Measurements from ENCODE around the gene KRT14. TPM values are rescaled to one million over a fixed set of nuclear protein-coding genes. Genes with fewer than 3 reads are reported as not detected.
"Not testable (repeated sequence)": the region's sequence is repeated elsewhere in the genome, so short reads cannot be mapped to it uniquely, and the experiment has no call there.

KRT14 gene
- total RNA-seq, 2 experiments from 2014 or later, result not detected

GRCh38 chr17:41628073-41628370 lies 41.3 kb upstream of the KRT14 start:
- POLR2A ChIA-PET; H3K4me1 Mint-ChIP-seq (ENCODE audit: low read depth); H3K4me3 Mint-ChIP-seq; H3K27ac Mint-ChIP-seq; H3K27me3 Mint-ChIP-seq (ENCODE audit: low read depth); H3K36me3 Mint-ChIP-seq (ENCODE audit: low read depth); ATAC-seq; DNase-seq; H3K9me3 Mint-ChIP-seq (ENCODE audit: insufficient read depth); CTCF ChIA-PET: not testable (repeated sequence)

GRCh38 chr17:41627316-41628072 lies 40.8 kb upstream of the KRT14 start:
- CTCF ChIA-PET, result no interaction called here
- Mint-ChIP-seq H3K4me1 (ENCODE audit: low read depth) (no peaks in the 10 kb centered on the region), H3K9me3 (ENCODE audit: insufficient read depth) (no peaks in the 10 kb centered on the region), H3K27me3 (ENCODE audit: low read depth) (no peaks in the 10 kb centered on the region), H3K4me3 (no peak overlapping the region), H3K36me3 (ENCODE audit: low read depth) (no peaks in the 10 kb centered on the region), H3K27ac (no peak overlapping the region)
- ATAC-seq, result no peak
- DNase-seq, result no peak
- POLR2A ChIA-PET, result no interaction called here

GRCh38 chr17:41626914-41627295 lies 40.2 kb upstream of the KRT14 start:
- H3K27ac Mint-ChIP-seq; H3K4me3 Mint-ChIP-seq; H3K36me3 Mint-ChIP-seq (ENCODE audit: low read depth); H3K9me3 Mint-ChIP-seq (ENCODE audit: insufficient read depth); ATAC-seq; DNase-seq; POLR2A ChIA-PET; CTCF ChIA-PET; H3K4me1 Mint-ChIP-seq (ENCODE audit: low read depth); H3K27me3 Mint-ChIP-seq (ENCODE audit: low read depth): not testable (repeated sequence)

GRCh38 chr17:41626028-41626913 lies 39.6 kb upstream of the KRT14 start:
- H3K4me1 Mint-ChIP-seq (ENCODE audit: low read depth); H3K27ac Mint-ChIP-seq; H3K36me3 Mint-ChIP-seq (ENCODE audit: low read depth); ATAC-seq; H3K27me3 Mint-ChIP-seq (ENCODE audit: low read depth); POLR2A ChIA-PET; H3K9me3 Mint-ChIP-seq (ENCODE audit: insufficient read depth); DNase-seq; CTCF ChIA-PET; H3K4me3 Mint-ChIP-seq: not testable (repeated sequence)

- Mint-ChIP-seq H3K4me1 (ENCODE audit: low read depth) (no peaks in the 10 kb centered on the region), H3K27me3 (ENCODE audit: low read depth) (no peaks in the 10 kb centered on the region), H3K27ac (no peak overlapping the region), H3K36me3 (ENCODE audit: low read depth) (no peaks in the 10 kb centered on the region), H3K4me3 (no peak overlapping the region), H3K9me3 (ENCODE audit: insufficient read depth) (no peaks in the 10 kb centered on the region)
- ChIA-PET POLR2A (no interaction called here), CTCF (no interaction called here)
- no peak for ATAC-seq
- DNase-seq, result no peak
Measured at GRCh38 chr17:41625602-41626001, 38.9 kb upstream of the KRT14 start.

- Mint-ChIP-seq H3K4me3 (no peak within 1 kb of the TSS), H3K4me1 (ENCODE audit: low read depth) (no peaks in the 10 kb centered on the region), H3K36me3 (ENCODE audit: low read depth) (no peaks in the 10 kb centered on the region), H3K27me3 (ENCODE audit: low read depth) (no peaks in the 10 kb centered on the region), H3K9me3 (ENCODE audit: insufficient read depth) (no peaks in the 10 kb centered on the region), H3K27ac (no peak within 1 kb of the TSS)
- DNase-seq (no peak), ATAC-seq (no peak)
- ChIA-PET CTCF (interaction anchor here (1.1 kb wide), 1 partner anchor 38 kb away, joined by 3 read pairs; no protein-coding TSS in a partner anchor), POLR2A (no interaction called here)
Measured at GRCh38 chr17:41624208-41625101, 37.8 kb upstream of the KRT14 start, which contains the start of gene KRT17. Gene KRT17, minus strand, starts transcription at chr17:41624575. Its CDS starts 66 bp downstream, at chr17:41624509.

GRCh38 chr17:41623184-41623861 lies 36.6 kb upstream of the KRT14 start:
- ATAC-seq, H3K4me3 Mint-ChIP-seq: not testable (repeated sequence)
- CTCF ChIA-PET, result interaction anchor here (1.1 kb wide), 1 partner anchor 40 kb away, joined by 3 read pairs; no protein-coding TSS in a partner anchor

GRCh38 chr17:41622340-41623183 lies 35.9 kb upstream of the KRT14 start:
- H3K4me1 Mint-ChIP-seq (ENCODE audit: low read depth); H3K9me3 Mint-ChIP-seq (ENCODE audit: insufficient read depth); ATAC-seq; CTCF ChIA-PET; POLR2A ChIA-PET; DNase-seq; H3K27me3 Mint-ChIP-seq (ENCODE audit: low read depth); H3K27ac Mint-ChIP-seq; H3K4me3 Mint-ChIP-seq; H3K36me3 Mint-ChIP-seq (ENCODE audit: low read depth): not testable (repeated sequence)

More at GRCh38 chr17:41623184-41623861, 36.6 kb upstream of the KRT14 start:
- H3K27ac Mint-ChIP-seq; H3K9me3 Mint-ChIP-seq (ENCODE audit: insufficient read depth); H3K36me3 Mint-ChIP-seq (ENCODE audit: low read depth); H3K4me1 Mint-ChIP-seq (ENCODE audit: low read depth); POLR2A ChIA-PET; DNase-seq; H3K27me3 Mint-ChIP-seq (ENCODE audit: low read depth): not testable (repeated sequence)

GRCh38 chr17:41621916-41622315 lies 35.2 kb upstream of the KRT14 start:
- CTCF ChIA-PET, result no interaction called here
- H3K36me3 Mint-ChIP-seq (ENCODE audit: low read depth), result no peaks in the 10 kb centered on the region
- H3K27ac Mint-ChIP-seq, result no peak overlapping the region
- H3K9me3 Mint-ChIP-seq (ENCODE audit: insufficient read depth), result no peaks in the 10 kb centered on the region
- H3K4me3 Mint-ChIP-seq, result no peak overlapping the region
- ATAC-seq (no peak), DNase-seq (no peak)
- H3K27me3 Mint-ChIP-seq (ENCODE audit: low read depth), result no peaks in the 10 kb centered on the region
- POLR2A ChIA-PET, result no interaction called here
- no peaks in the 10 kb centered on the region for H3K4me1 Mint-ChIP-seq (ENCODE audit: low read depth)

GRCh38 chr17:41621435-41621817 lies 34.7 kb upstream of the KRT14 start:
- H3K27me3 Mint-ChIP-seq (ENCODE audit: low read depth); DNase-seq; H3K4me1 Mint-ChIP-seq (ENCODE audit: low read depth); H3K27ac Mint-ChIP-seq; H3K9me3 Mint-ChIP-seq (ENCODE audit: insufficient read depth); H3K36me3 Mint-ChIP-seq (ENCODE audit: low read depth); H3K4me3 Mint-ChIP-seq; POLR2A ChIA-PET; ATAC-seq: not testable (repeated sequence)
- CTCF ChIA-PET, result interaction anchor here (1.0 kb wide), 1 partner anchor 73 kb away, joined by 3 read pairs; no protein-coding TSS in a partner anchor
